H1 (cell line): ENCODE data around the gene TNS3. TPM values are rescaled to one million over a fixed set of nuclear protein-coding genes. Genes with fewer than 3 reads are reported as not detected.

Experiments used
- POLR2A ChIP-seq, 2 experiments: IDR thresholded peaks; 1 replicate in 1 of 2; 2 replicates in 1 of 2; pipeline ENCODE4 v1.6.1; 2011; ENCODE audit warnings: low read depth in 2 of 2, low read length in 2 of 2, mild to moderate bottlenecking in 2 of 2; ENCODE audit errors: control extremely low read depth in 1 of 2
- SIRT6 ChIP-seq: IDR thresholded peaks from one replicate; pipeline ENCODE4 v1.7.1; 2012; ENCODE audit warnings: low read length, inconsistent platforms
- TAF1 ChIP-seq: IDR thresholded peaks from 2 replicates; pipeline ENCODE4 v1.6.1; 2011; ENCODE audit warnings: mild to moderate bottlenecking, low read depth, low read length
- polyA plus RNA-seq, 7 experiments: library from polyadenylated mRNA; depleted of rRNA in 3 of 7; stranded (reverse) in 5 of 7; unstranded in 2 of 7; fragments of >200 nt in 5 of 7; fragments of 200-250 nt in 2 of 7; gene quantifications; 1 replicate in 5 of 7; 2 replicates in 1 of 7; 4 replicates in 1 of 7; pipeline versions ENCODE4 v1.2.1 to v1.2.3, GENCODE V29; 2011 to 2013; ENCODE audit warnings: missing spikeins in 2 of 7, mixed read lengths in 2 of 7
- total RNA-seq: library from RNA; stranded (reverse); fragmentation: NEBNext Ultra II Directional; extraction: Animal tissue kit (Norgen Biotek cat#: 25700); gene quantifications from 2 replicates; pipeline ENCODE4 v1.2.1, GENCODE V29; 2021
- TF ChIP-seq, protein P1 (sequence below): IDR thresholded peaks from 2 replicates; pipeline ENCODE4 v1.6.1; 2011; ENCODE audit warnings: low read length, improper control_type of control experiment

Gene TNS3
- total and polyA plus RNA-seq, 2 of the 8 experiments (the other 6 are each of a cell fraction or from before 2014, with no cell fraction given) = 11.9 to 24.2 TPM

DNA sequence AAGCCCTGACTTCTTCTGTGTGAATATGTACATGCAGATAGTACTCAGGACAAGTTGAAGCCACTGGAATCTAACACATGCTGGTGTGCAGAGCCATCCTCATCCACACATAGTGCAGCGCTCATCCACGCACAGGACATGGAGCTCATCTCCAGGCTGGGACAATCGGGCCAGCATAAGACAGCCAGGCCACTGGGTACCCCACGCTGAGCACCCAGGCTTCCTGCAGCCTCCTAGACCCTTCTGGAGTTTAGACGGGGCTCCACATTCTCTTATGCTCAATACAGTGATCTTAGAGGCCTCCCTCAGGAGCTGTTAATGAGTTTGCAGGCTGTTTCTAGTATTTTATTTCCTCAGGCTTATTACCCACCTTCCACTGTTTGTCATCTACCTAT lies 238.9 kb downstream of the TNS3 start (continued):
- TF ChIP-seq, protein P1, sequence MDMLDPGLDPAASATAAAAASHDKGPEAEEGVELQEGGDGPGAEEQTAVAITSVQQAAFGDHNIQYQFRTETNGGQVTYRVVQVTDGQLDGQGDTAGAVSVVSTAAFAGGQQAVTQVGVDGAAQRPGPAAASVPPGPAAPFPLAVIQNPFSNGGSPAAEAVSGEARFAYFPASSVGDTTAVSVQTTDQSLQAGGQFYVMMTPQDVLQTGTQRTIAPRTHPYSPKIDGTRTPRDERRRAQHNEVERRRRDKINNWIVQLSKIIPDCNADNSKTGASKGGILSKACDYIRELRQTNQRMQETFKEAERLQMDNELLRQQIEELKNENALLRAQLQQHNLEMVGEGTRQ = no peak
- TF ChIP-seq POLR2A (IDR thresholded peaks at IDR 0.05; ENCODE audit: control extremely low read depth in 1 of 2, low read depth in 2 of 2, low read length in 2 of 2) (no peak), TAF1 (no peak), SIRT6 (no peak)
